Kidney glomerular epithelial cell (primary cell): ENCODE data around the gene MRPS7.

Experiments
- DNase-seq: peaks from one replicate; lab custom pipeline; 2025; lab: John Stamatoyannopoulos, UW

MRPS7 gene

DNA sequence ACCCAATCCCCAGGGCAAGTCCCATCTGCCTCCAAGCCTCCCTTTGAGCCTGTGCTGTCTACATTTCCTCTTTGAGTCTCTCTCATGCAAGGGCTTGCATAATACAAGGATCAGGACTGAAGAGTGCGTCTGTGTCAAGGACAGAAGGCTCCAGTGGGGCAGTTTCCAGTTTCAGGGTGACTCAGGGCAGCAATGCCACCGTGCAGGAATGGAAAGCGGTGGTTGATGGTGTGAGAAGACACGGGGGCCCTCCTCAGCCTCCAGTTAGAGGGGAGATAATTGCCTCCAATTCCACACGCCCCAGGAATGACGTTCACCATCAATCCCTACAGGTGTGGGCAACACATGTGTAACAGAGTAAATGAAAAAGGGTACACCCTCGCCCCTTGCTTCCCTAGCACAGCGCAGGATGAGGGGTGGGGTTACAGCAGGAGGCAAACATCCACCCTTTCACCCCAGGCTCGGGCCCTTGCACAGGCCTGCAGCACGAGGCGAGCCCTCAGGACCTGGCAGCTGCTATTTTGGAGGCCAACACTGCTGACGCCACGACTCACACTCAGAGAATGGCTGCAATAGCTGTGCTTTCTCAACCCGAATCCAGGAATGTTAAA, 52.4 kb downstream of the MRPS7 start:
- DNase-seq = no peak

DNA sequence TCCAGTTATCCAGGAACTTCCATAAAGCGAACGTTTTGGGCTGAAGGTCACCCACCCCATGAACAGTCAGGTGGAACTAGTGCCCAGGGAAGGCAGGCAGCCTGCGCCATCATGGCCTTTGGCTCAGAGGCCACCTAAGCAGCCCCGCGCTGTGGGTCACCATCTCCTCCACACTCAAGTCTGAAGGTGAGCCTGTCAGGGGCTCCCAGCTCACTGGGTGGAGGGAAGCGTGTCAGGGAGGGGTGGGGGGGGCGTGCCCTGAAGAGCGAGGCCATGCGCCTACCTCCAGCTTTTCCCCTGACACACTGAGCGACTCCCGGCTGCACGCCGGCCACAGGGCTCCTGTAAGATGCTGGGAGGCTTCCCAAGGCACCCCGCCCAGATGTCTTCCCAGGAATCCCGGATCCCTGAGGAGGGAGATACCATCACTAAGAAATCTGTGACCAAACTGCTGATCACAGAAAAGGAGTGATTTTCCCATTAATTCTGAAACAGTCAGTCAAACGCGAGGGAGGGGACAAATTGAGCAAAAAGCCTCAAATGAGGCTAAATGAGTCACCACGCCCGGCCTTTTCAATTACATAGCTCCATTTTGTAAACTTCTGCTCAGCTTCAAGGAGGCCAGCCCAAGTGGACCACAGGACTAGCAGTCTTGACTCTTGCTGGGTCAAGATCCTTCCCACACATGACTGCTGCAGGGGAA, 54.0 kb downstream of the MRPS7 start:
- no peak for DNase-seq
